MM.1S (cell line): ENCODE data around the gene DOCK10.

Experiments used
- EZH2phosphoT487 ChIP-seq: fragments of 300-600 bp; sonication (generic); IDR thresholded peaks from 2 replicates; pipeline ENCODE4 v1.6.1; 2018; ENCODE audit warnings: antibody characterized with exemption, low read length
- TF ChIP-seq, protein P1 (sequence below): fragments of 300-600 bp; sonication (generic); IDR thresholded peaks from 2 replicates; pipeline ENCODE4 v1.5.1; 2016; ENCODE audit warnings: antibody characterized with exemption, low read length, mixed read lengths

DNA sequence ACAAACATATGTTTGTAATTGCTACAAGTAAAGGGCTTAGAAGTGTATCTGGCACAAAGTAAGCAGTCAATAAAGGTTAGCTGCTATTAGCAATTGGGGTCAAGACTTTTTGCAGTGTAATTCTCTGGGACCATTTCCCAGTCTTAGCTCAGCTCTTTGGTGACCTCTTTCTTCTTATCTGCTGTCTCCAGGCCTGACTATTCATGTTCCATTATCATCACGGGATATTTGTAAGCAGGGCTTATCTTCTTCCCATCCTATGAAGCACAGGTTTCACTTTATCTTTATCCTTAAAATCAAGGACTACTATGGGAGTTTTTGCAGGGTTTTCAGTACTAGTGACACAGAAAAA lies 131.7 kb downstream of the DOCK10 start:
- TF ChIP-seq, protein P1, sequence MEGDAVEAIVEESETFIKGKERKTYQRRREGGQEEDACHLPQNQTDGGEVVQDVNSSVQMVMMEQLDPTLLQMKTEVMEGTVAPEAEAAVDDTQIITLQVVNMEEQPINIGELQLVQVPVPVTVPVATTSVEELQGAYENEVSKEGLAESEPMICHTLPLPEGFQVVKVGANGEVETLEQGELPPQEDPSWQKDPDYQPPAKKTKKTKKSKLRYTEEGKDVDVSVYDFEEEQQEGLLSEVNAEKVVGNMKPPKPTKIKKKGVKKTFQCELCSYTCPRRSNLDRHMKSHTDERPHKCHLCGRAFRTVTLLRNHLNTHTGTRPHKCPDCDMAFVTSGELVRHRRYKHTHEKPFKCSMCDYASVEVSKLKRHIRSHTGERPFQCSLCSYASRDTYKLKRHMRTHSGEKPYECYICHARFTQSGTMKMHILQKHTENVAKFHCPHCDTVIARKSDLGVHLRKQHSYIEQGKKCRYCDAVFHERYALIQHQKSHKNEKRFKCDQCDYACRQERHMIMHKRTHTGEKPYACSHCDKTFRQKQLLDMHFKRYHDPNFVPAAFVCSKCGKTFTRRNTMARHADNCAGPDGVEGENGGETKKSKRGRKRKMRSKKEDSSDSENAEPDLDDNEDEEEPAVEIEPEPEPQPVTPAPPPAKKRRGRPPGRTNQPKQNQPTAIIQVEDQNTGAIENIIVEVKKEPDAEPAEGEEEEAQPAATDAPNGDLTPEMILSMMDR: no peak
- TF ChIP-seq EZH2phosphoT487: no peak
